ENCODE measurements around the gene CLEC18A.
"Not testable (repeated sequence)": the region's sequence is repeated elsewhere in the genome, so short reads cannot be mapped to it uniquely, and the experiment has no call there.

The CLEC18A gene

GRCh38 chr16:69967688-69968087 is 16.6 kb downstream of the CLEC18A start:
- not testable (repeated sequence) for DNase-seq (ENCODE audit: low read depth); H3K4me3 ChIP-seq (ENCODE audit: low read depth, low read length)

- DNase-seq (ENCODE audit: low read depth); H3K4me3 ChIP-seq (ENCODE audit: low read depth, low read length): not testable (repeated sequence)
These were observed 17.0 kb downstream of the CLEC18A start for GRCh38 chr16:69968125-69968524.

GRCh38 chr16:69969657-69970056 is 18.5 kb downstream of the CLEC18A start:
- not testable (repeated sequence) for H3K4me3 ChIP-seq (ENCODE audit: low read depth, low read length); DNase-seq (ENCODE audit: low read depth)

- DNase-seq (ENCODE audit: low read depth); H3K4me3 ChIP-seq (ENCODE audit: low read depth, low read length): not testable (repeated sequence)
These were observed 21.0 kb downstream of the CLEC18A start for GRCh38 chr16:69972120-69972519.

- H3K4me3 ChIP-seq (ENCODE audit: low read depth, low read length); DNase-seq (ENCODE audit: low read depth): not testable (repeated sequence)
These were observed 21.8 kb downstream of the CLEC18A start for GRCh38 chr16:69972935-69973334.

- H3K4me3 ChIP-seq (ENCODE audit: low read depth, low read length); DNase-seq (ENCODE audit: low read depth): not testable (repeated sequence)
These were observed 34.1 kb downstream of the CLEC18A start for GRCh38 chr16:69985196-69985595.

- not testable (repeated sequence) for H3K4me3 ChIP-seq (ENCODE audit: low read depth, low read length); DNase-seq (ENCODE audit: low read depth)
These were observed 46.8 kb downstream of the CLEC18A start for GRCh38 chr16:69997956-69998355.

- not testable (repeated sequence) for H3K4me3 ChIP-seq (ENCODE audit: low read depth, low read length); DNase-seq (ENCODE audit: low read depth)
These were observed 48.7 kb downstream of the CLEC18A start for GRCh38 chr16:69999801-70000200.

- DNase-seq (ENCODE audit: low read depth); H3K4me3 ChIP-seq (ENCODE audit: low read depth, low read length): not testable (repeated sequence)
These were observed 52.4 kb downstream of the CLEC18A start for GRCh38 chr16:70003511-70003910.

- not testable (repeated sequence) for DNase-seq (ENCODE audit: low read depth); H3K4me3 ChIP-seq (ENCODE audit: low read depth, low read length)
These were observed 57.5 kb downstream of the CLEC18A start for GRCh38 chr16:70008604-70009003.

- DNase-seq (ENCODE audit: low read depth); H3K4me3 ChIP-seq (ENCODE audit: low read depth, low read length): not testable (repeated sequence)
These were observed 59.5 kb downstream of the CLEC18A start for GRCh38 chr16:70010615-70011014.

GRCh38 chr16:70011120-70011519 is 60.0 kb downstream of the CLEC18A start:
- H3K4me3 ChIP-seq (ENCODE audit: low read depth, low read length); DNase-seq (ENCODE audit: low read depth): not testable (repeated sequence)

GRCh38 chr16:70012354-70012753 is 61.2 kb downstream of the CLEC18A start:
- H3K4me3 ChIP-seq (ENCODE audit: low read depth, low read length); DNase-seq (ENCODE audit: low read depth): not testable (repeated sequence)

GRCh38 chr16:70012951-70013350 is 61.8 kb downstream of the CLEC18A start:
- not testable (repeated sequence) for H3K4me3 ChIP-seq (ENCODE audit: low read depth, low read length); DNase-seq (ENCODE audit: low read depth)

All from NB4 (cell line).